Measurements from ENCODE around the gene STAT4.
A peak's percentile ranks its signal among the peaks of the same experiment; 100 is the strongest.

The STAT4 gene, protein sequence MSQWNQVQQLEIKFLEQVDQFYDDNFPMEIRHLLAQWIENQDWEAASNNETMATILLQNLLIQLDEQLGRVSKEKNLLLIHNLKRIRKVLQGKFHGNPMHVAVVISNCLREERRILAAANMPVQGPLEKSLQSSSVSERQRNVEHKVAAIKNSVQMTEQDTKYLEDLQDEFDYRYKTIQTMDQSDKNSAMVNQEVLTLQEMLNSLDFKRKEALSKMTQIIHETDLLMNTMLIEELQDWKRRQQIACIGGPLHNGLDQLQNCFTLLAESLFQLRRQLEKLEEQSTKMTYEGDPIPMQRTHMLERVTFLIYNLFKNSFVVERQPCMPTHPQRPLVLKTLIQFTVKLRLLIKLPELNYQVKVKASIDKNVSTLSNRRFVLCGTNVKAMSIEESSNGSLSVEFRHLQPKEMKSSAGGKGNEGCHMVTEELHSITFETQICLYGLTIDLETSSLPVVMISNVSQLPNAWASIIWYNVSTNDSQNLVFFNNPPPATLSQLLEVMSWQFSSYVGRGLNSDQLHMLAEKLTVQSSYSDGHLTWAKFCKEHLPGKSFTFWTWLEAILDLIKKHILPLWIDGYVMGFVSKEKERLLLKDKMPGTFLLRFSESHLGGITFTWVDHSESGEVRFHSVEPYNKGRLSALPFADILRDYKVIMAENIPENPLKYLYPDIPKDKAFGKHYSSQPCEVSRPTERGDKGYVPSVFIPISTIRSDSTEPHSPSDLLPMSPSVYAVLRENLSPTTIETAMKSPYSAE

DNA sequence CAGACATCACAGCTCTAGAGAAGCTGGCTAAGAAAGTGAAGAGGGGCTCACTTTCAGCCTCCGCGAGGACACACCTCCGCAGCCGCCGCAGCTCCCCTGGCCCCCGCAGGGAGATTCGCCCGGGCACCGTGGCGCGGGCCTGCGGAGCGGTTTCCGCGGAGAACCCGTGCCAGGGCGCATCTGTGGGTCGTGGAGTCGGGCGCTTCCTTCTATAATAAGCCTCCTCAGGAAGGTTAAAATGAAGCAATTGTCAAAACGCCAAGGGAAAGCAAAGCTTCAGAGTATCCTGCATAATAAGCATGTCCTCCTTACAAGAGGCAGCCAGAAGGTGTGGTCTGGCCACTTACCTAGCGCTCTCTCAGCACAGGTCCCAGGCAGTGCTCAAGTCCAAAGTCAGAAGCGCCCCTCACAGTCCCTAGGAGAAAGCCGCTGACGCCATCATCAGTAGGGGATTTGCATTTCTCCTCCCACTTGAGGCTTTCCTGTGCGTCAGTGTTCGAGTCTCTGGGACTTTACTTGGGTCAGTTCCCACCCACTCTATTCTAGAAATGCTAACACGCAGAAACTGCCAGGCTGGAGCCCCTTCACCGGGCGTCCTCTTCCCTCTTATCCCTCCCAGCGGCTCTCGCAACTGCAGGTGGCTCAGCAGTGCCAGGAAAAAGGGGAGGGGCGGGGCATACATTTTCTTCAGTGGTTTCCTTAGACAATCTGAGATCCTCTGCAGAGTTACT is at the start of gene STAT4:
STAT4 (minus strand) TSS at position 395 of the 731 bp plus-strand sequence. CDS start 2,791 bp downstream, outside the sequence.
- TF ChIP-seq, protein P1, sequence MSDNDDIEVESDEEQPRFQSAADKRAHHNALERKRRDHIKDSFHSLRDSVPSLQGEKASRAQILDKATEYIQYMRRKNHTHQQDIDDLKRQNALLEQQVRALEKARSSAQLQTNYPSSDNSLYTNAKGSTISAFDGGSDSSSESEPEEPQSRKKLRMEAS (IDR thresholded peaks at IDR 0.05; ENCODE audit: low read depth, low read length) = no peak
- TF ChIP-seq MYC (IDR thresholded peaks at IDR 0.05; ENCODE audit: low read depth, low read length) (no peak), POLR2A (IDR thresholded peaks at IDR 0.05; ENCODE audit: extremely low read depth, insufficient read length) (no peak)
- TF ChIP-seq, protein P2, sequence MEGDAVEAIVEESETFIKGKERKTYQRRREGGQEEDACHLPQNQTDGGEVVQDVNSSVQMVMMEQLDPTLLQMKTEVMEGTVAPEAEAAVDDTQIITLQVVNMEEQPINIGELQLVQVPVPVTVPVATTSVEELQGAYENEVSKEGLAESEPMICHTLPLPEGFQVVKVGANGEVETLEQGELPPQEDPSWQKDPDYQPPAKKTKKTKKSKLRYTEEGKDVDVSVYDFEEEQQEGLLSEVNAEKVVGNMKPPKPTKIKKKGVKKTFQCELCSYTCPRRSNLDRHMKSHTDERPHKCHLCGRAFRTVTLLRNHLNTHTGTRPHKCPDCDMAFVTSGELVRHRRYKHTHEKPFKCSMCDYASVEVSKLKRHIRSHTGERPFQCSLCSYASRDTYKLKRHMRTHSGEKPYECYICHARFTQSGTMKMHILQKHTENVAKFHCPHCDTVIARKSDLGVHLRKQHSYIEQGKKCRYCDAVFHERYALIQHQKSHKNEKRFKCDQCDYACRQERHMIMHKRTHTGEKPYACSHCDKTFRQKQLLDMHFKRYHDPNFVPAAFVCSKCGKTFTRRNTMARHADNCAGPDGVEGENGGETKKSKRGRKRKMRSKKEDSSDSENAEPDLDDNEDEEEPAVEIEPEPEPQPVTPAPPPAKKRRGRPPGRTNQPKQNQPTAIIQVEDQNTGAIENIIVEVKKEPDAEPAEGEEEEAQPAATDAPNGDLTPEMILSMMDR (IDR thresholded peaks at IDR 0.05; ENCODE audit: low read depth, low read length) = no peak
- H3K4me3 ChIP-seq (ENCODE audit: low read depth, low read length) = peak within 1 kb of the TSS; percentile 56
- peak; percentile 49 for DNase-seq (ENCODE audit: low read depth)

DNA sequence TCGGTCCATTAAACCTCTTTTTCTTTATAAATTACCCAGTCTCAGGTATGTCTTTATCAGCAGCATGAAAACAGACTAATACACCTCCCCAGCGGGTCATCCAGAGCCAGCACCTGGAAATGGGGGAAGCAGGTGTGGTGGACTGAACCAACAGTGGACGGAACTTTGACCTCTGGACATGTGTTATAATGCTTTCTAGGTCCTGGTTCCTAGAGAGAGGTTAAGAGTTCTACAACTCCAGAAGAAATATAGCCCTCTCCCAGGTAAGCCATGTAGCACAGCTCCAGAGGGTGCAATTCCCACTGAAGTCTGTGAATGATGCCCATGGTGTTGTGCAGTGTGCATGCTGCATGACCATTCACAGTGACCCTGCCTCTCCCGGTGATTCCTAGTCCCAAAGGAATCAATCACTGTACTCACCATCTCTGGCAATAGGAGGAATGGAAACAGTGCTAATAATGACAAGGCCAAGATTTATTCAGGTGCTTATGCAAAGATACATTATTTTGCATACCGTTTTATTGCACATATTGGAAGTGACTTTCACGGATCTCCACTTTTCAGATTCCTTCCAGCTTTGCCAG is 49.2 kb upstream of the STAT4 start:
- no peak for DNase-seq (ENCODE audit: low read depth)
- TF ChIP-seq POLR2A (IDR thresholded peaks at IDR 0.05; ENCODE audit: extremely low read depth, insufficient read length) = no peak
- TF ChIP-seq, protein P1 (IDR thresholded peaks at IDR 0.05; ENCODE audit: low read depth, low read length) = no peak
- TF ChIP-seq, protein P2 (IDR thresholded peaks at IDR 0.05; ENCODE audit: low read depth, low read length) = no peak
- TF ChIP-seq MYC (IDR thresholded peaks at IDR 0.05; ENCODE audit: low read depth, low read length) = no peak
- no peak overlapping the region for H3K4me3 ChIP-seq (ENCODE audit: low read depth, low read length)

DNA sequence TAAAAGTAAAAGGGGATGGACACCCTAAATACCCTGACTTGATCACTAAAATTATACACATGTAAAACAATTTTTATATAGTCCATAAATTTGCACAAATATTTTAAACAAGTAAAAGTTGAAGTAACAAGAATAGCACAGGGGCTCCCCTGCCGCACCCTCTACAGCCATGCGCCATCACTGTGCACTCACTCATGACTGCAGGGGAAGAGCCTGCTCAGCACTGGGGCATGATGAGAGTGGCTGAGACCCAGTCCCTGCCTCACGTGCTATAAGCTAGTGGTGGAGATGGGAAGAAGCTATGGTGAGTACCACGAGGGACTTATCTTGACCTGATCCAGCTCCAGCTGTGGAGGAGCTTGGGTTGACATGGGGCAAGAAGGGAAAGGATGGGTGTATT is 47.5 kb upstream of the STAT4 start:
- DNase-seq (ENCODE audit: low read depth) = no peak
- no peak for TF ChIP-seq MYC (IDR thresholded peaks at IDR 0.05; ENCODE audit: low read depth, low read length)
- TF ChIP-seq, protein P2 (IDR thresholded peaks at IDR 0.05; ENCODE audit: low read depth, low read length) = no peak
- TF ChIP-seq POLR2A (IDR thresholded peaks at IDR 0.05; ENCODE audit: extremely low read depth, insufficient read length) = no peak
- TF ChIP-seq, protein P1 (IDR thresholded peaks at IDR 0.05; ENCODE audit: low read depth, low read length) = no peak
- no peak overlapping the region for H3K4me3 ChIP-seq (ENCODE audit: low read depth, low read length)

DNA sequence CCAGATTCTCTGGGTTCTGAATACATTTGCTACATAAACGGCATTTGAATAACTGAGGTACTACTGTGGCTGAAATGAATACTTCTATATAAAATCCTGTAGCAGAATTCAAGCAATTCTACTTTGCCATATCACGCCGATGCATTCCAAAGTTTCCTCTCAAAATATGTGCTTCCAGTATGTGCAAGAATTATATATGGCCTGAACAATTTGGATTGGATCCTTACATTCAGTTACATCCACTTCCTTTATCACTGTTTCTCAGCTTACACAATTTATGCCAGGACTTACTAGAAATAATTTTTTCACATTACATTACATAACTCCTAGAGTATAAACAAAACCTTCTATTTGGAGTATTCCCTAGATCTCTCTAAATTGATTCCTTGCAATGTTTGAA is 46.3 kb upstream of the STAT4 start:
- DNase-seq (ENCODE audit: low read depth) = no peak
- no peak for TF ChIP-seq MYC (IDR thresholded peaks at IDR 0.05; ENCODE audit: low read depth, low read length)
- TF ChIP-seq, protein P1 (IDR thresholded peaks at IDR 0.05; ENCODE audit: low read depth, low read length) = no peak
- no peak for TF ChIP-seq POLR2A (IDR thresholded peaks at IDR 0.05; ENCODE audit: extremely low read depth, insufficient read length)
- TF ChIP-seq, protein P2 (IDR thresholded peaks at IDR 0.05; ENCODE audit: low read depth, low read length) = no peak
- H3K4me3 ChIP-seq (ENCODE audit: low read depth, low read length) = no peak overlapping the region

DNA sequence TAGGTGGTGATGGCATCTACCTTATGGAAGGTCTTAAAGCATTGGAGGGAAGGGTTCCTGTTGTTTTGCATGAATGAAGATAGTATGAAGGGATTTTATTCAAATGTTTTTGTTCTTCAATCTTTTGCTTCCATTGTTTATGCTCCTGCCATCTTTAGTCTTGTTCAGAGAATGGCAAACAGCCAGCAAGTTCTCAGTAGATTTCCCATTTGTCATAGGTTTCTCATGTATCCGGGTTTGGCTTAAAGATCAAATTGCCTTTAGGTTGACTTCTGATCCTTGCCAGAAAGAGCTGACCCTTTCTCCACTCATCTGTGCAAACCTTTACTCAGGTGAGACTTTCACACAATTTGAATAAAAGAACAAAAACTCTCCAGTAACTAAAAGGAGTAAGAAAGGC is 44.2 kb upstream of the STAT4 start:
- TF ChIP-seq, protein P2 (IDR thresholded peaks at IDR 0.05; ENCODE audit: low read depth, low read length) = no peak
- TF ChIP-seq, protein P1 (IDR thresholded peaks at IDR 0.05; ENCODE audit: low read depth, low read length) = no peak
- TF ChIP-seq MYC (IDR thresholded peaks at IDR 0.05; ENCODE audit: low read depth, low read length) (no peak), POLR2A (IDR thresholded peaks at IDR 0.05; ENCODE audit: extremely low read depth, insufficient read length) (no peak)
- DNase-seq (ENCODE audit: low read depth) = no peak
- H3K4me3 ChIP-seq (ENCODE audit: low read depth, low read length) = no peak overlapping the region

Data from NB4 (cell line).